ENCODE results near the gene ZNF728.

- no peak for TF ChIP-seq CTCF (IDR thresholded peaks at IDR 0.05; ENCODE audit: low read length)
- no peak for TF ChIP-seq EZH2 (optimal IDR thresholded peaks at IDR 0.05; ENCODE audit: low read depth, low read length)
Observed at GRCh38 chr19:23049256-23049655, 46.3 kb upstream of the ZNF728 start.
